Thoracic aorta (tissue), 2 donors: Measurements from ENCODE around the gene KLHDC4. TPM values are rescaled to one million over a fixed set of nuclear protein-coding genes. Genes with fewer than 3 reads are reported as not detected.
"Not testable (repeated sequence)": the region's sequence is repeated elsewhere in the genome, so short reads cannot be mapped to it uniquely, and the experiment has no call there.

Source experiments
- ATAC-seq: fragments of 150-250 bp; one replicate; pipeline ENCODE4 v1.8.0; 2017; ENCODE audit warnings: low read depth; ENCODE audit not compliant: insufficient number of reproducible peaks, low FRiP score
- DNase-seq: peaks from one replicate; pipeline ENCODE4 v3.0.0-alpha.2; 2020; ENCODE audit warnings: low spot score
- H3K27ac ChIP-seq, 2 donors: fragments of 200-600 bp; sonication (generic); 1 replicate in 1 of 2; 2 replicates in 1 of 2; pipeline ENCODE4 v1.5.1; 2016; ENCODE audit warnings: mild to moderate bottlenecking in 2 of 2, moderate library complexity in 2 of 2
- H3K27me3 ChIP-seq: fragments of 200-600 bp; sonication (generic); replicated peaks from 2 replicates; pipeline ENCODE4 v1.6.0; 2016; ENCODE audit warnings: mild to moderate bottlenecking; ENCODE audit not compliant: insufficient read depth
- H3K36me3 ChIP-seq: fragments of 200-600 bp; sonication (generic); one replicate; pipeline ENCODE4 v1.5.1; 2016
- H3K4me1 ChIP-seq, 2 donors: fragments of 200-600 bp; sonication (generic); 1 replicate in 1 of 2; 2 replicates in 1 of 2; pipeline versions ENCODE4 v1.5.1 to v1.6.0; 2016; ENCODE audit warnings: low read depth in 2 of 2, mild to moderate bottlenecking in 1 of 2; ENCODE audit not compliant: control insufficient read depth in 1 of 2
- H3K4me3 ChIP-seq: fragments of 200-600 bp; sonication (generic); 2 replicates; pipeline ENCODE4 v1.5.1; 2016; ENCODE audit warnings: mild to moderate bottlenecking
- H3K9me3 ChIP-seq: fragments of 200-600 bp; sonication (generic); 2 replicates; pipeline ENCODE4 v1.5.1; 2016
- total RNA-seq, 2 donors: library from RNA; depleted of rRNA; stranded (reverse); fragments of >200 nt; gene quantifications; one replicate each; pipeline versions ENCODE4 v1.1.0 to v1.2.3, GENCODE V29; 2016
- TF ChIP-seq, protein P1 (sequence below): fragments of 200-600 bp; sonication (generic); IDR thresholded peaks from one replicate; pipeline ENCODE4 v1.5.1; 2019; ENCODE audit warnings: antibody characterized with exemption

The KLHDC4 gene
- total RNA-seq: 10 to 100 TPM; 33.4 to 61.4 TPM

GRCh38 chr16:87765776-87766484 lies at the start of gene KLHDC4:
Gene KLHDC4, minus strand, starts transcription at chr16:87765986. Its CDS starts 96 bp downstream, at chr16:87765890.
- peak; percentile 65 for DNase-seq
- Histone ChIP-seq H3K27me3 (no peaks in the 10 kb centered on the region), H3K9me3 (no peaks in the 10 kb centered on the region), H3K4me3 (peak within 1 kb of the TSS; percentile 93), H3K36me3 (peaks cover 5% of the 10 kb centered on the region), H3K4me1 (peaks cover 12 to 25% of the 10 kb centered on the region in 2 donors), H3K27ac (peak within 1 kb of the TSS; percentile 86 to 87)
- TF ChIP-seq, protein P1, sequence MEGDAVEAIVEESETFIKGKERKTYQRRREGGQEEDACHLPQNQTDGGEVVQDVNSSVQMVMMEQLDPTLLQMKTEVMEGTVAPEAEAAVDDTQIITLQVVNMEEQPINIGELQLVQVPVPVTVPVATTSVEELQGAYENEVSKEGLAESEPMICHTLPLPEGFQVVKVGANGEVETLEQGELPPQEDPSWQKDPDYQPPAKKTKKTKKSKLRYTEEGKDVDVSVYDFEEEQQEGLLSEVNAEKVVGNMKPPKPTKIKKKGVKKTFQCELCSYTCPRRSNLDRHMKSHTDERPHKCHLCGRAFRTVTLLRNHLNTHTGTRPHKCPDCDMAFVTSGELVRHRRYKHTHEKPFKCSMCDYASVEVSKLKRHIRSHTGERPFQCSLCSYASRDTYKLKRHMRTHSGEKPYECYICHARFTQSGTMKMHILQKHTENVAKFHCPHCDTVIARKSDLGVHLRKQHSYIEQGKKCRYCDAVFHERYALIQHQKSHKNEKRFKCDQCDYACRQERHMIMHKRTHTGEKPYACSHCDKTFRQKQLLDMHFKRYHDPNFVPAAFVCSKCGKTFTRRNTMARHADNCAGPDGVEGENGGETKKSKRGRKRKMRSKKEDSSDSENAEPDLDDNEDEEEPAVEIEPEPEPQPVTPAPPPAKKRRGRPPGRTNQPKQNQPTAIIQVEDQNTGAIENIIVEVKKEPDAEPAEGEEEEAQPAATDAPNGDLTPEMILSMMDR: no peak
- ATAC-seq: peak; percentile 63

DNA sequence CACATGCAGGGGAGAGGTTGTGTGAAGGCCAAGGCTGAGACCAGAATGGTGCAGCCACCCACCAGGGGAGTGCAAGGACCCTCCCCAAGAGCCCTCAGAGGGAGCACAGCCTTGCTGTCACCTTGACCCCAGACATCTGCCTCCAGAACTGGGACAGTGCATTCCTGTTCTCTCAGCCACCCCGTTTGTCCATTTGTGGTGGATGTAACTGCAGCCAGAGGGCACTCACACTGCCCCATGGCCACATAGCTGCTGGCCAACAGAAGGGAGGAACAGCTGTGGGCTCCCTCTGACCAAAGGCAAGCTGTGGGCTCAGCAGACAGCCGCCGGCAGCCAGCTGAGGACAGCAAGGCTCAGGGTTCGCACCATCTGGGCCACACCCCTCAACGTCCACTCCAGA lies 49.8 kb upstream of the KLHDC4 start:
- TF ChIP-seq, protein P1: no peak
- no peak for ATAC-seq
- no peak overlapping the region for H3K27ac ChIP-seq
- DNase-seq: no peak
- H3K4me3 ChIP-seq: no peak overlapping the region
- no peaks in the 10 kb centered on the region for H3K36me3 ChIP-seq
- no peaks in the 10 kb centered on the region for H3K4me1 ChIP-seq
- no peaks in the 10 kb centered on the region for H3K27me3 ChIP-seq
- peaks cover 15% of the 10 kb centered on the region for H3K9me3 ChIP-seq

DNA sequence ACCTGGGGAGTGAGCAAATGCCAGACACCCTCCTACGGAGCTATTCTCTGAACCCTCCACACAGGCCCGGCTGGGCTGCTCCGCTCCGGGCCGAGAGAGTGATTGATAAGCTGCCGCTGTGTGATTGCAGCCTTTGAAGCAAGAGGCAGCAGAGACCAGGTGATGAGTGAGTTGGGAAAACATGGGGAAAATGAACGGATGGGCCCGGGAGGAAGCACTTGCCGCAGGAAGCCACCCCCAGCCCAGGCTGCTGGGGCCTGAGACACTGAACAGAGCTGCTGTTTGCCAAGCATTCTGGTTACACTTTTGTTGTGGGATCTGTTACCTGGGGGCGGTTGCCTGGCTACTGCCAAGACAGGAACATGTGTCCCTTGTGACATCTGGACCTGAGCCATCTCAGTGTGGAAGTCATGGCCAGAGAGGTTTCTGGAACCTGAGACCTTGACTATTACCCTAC lies 46.4 kb upstream of the KLHDC4 start:
- H3K4me3 ChIP-seq: no peak overlapping the region
- DNase-seq (no peak), ATAC-seq (no peak)
- no peaks in the 10 kb centered on the region for H3K27me3 ChIP-seq
- H3K36me3 ChIP-seq: no peaks in the 10 kb centered on the region
- TF ChIP-seq, protein P1: no peak
- H3K4me1 ChIP-seq: peaks cover 0 to 2% of the 10 kb centered on the region in 2 donors
- no peak overlapping the region for H3K27ac ChIP-seq
- peaks cover 3% of the 10 kb centered on the region for H3K9me3 ChIP-seq

GRCh38 chr16:87811454-87811853 lies 45.7 kb upstream of the KLHDC4 start:
- not testable (repeated sequence) for H3K27me3 ChIP-seq, H3K4me3 ChIP-seq, H3K36me3 ChIP-seq, DNase-seq, H3K27ac ChIP-seq, ATAC-seq, H3K9me3 ChIP-seq
- peaks cover 2 to 10% of the 10 kb centered on the region in 2 donors for H3K4me1 ChIP-seq

DNA sequence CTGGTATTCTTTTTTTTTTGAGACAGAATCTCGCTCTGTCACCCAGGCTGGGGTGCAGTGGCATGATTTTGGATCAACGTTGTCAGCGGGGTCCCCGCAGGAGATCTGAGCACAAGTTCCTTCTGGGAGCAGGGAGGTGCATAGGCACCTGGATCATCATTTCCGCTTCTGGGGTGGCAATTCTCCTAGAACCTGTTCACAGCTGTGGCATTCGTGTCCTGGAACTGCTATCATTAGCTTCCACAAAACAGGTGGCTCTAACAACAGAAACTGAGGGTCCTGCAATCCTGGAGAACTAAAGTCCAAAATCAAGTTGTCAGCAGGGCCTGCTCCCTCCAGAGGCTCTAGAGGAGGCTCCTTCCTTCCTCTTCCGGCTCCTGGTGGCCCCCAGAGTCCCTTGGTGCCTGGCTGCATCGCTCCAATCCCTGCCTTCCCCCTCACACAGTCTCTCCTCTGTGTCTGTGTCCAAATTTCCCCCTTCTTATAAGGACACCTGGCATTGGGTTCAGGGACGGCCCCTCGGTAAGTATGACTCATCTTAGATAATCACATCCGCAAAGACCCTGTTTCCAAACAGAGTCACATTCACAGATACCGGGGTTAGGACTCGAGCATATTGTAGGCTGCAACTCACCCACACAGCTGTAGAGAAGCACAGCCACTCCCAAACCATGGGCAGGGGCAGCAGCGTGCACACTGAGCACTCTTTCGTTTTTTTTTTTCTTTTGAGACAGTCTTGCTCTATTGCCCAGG lies 43.5 kb upstream of the KLHDC4 start:
- Histone ChIP-seq H3K4me3 (no peak overlapping the region), H3K27me3 (no peaks in the 10 kb centered on the region), H3K9me3 (no peaks in the 10 kb centered on the region), H3K4me1 (peaks cover 5 to 16% of the 10 kb centered on the region in 2 donors), H3K27ac (no peak overlapping the region), H3K36me3 (no peaks in the 10 kb centered on the region)
- ATAC-seq: no peak
- TF ChIP-seq, protein P1: no peak
- DNase-seq: no peak
